ENCODE data around the gene CDH23.

DNA sequence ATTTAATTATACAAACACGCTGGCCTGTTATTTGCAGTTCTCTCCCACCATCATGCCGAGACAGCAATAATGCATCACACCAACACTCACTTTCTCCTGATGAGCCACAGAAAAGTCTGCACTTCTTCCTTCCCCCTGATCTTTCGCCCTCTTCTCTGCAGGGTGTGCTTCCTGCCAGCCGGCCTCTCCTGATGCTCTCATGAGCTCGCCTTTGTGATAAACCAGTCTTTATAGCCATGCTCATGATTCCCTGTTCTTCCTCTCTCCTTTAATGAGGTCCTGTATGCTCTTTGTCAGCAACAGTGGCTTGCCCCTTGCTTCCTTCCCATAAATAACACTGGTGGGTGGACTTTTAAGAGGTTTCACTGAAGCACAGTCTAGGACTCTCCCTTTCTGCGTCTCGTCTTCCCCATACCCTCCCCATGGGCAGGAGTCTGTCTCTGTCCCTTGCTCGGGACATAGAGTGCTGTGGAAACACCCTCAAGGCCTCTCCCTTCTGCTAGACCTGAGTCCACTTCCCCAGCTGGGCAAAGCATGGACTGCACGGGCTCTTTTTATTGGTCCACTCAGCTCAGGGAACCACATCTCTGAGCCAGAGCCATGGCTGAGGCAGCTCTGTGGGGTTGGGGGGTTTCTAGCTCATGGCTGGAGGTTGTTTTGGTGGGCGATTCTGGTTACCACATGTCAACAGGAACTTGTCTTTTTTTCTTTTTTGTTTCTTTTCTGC lies 189.0 kb downstream of the CDH23 start:
- TF ChIP-seq, protein P1, sequence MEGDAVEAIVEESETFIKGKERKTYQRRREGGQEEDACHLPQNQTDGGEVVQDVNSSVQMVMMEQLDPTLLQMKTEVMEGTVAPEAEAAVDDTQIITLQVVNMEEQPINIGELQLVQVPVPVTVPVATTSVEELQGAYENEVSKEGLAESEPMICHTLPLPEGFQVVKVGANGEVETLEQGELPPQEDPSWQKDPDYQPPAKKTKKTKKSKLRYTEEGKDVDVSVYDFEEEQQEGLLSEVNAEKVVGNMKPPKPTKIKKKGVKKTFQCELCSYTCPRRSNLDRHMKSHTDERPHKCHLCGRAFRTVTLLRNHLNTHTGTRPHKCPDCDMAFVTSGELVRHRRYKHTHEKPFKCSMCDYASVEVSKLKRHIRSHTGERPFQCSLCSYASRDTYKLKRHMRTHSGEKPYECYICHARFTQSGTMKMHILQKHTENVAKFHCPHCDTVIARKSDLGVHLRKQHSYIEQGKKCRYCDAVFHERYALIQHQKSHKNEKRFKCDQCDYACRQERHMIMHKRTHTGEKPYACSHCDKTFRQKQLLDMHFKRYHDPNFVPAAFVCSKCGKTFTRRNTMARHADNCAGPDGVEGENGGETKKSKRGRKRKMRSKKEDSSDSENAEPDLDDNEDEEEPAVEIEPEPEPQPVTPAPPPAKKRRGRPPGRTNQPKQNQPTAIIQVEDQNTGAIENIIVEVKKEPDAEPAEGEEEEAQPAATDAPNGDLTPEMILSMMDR (IDR thresholded peaks at IDR 0.05; ENCODE audit: low read depth, low read length, poor library complexity, severe bottlenecking) = no peak
- no peak for TF ChIP-seq EZH2phosphoT487 (IDR thresholded peaks at IDR 0.05; ENCODE audit: borderline replicate concordance, low read length)
